K562 (cell line): ENCODE data around the gene RNF187. TPM values are rescaled to one million over a fixed set of nuclear protein-coding genes. Genes with fewer than 3 reads are reported as not detected.

Source experiments
- ARID4B ChIP-seq: sonication (generic); formaldehyde crosslinking; IDR thresholded peaks from 2 replicates; pipeline ENCODE4 v1.8.0; 2022; ENCODE audit warnings: mild to moderate bottlenecking, missing genetic modification reagents
- CBFB ChIP-seq: sonication (generic); formaldehyde crosslinking; IDR thresholded peaks from 2 replicates; pipeline ENCODE4 v1.4.0; 2020; ENCODE audit warnings: mild to moderate bottlenecking, missing genetic modification reagents
- CBX3 ChIP-seq, 2 experiments: IDR thresholded peaks; 1 replicate in 1 of 2; 2 replicates in 1 of 2; pipeline ENCODE4 v1.6.1; 2012; ENCODE audit warnings: inconsistent platforms in 2 of 2, low read length in 2 of 2, borderline replicate concordance in 1 of 2, control low read depth in 1 of 2
- DEAF1 ChIP-seq: fragments of 450-650 bp; formaldehyde crosslinking; IDR thresholded peaks from 2 replicates; pipeline ENCODE4 v1.4.0; 2020; ENCODE audit warnings: mild to moderate bottlenecking, moderate library complexity
- DIDO1 ChIP-seq: fragments of 450-650 bp; IDR thresholded peaks from 2 replicates; pipeline ENCODE4 v1.6.1; 2016; ENCODE audit warnings: low read depth, missing biosample characterization, missing genetic modification characterization
- FOXJ3 ChIP-seq: sonication (generic); formaldehyde crosslinking; IDR thresholded peaks from 2 replicates; pipeline ENCODE4 v1.4.0; 2020; ENCODE audit warnings: mild to moderate bottlenecking, missing genetic modification reagents
- MTA1 ChIP-seq: fragments of 450-650 bp; IDR thresholded peaks from 2 replicates; pipeline ENCODE4 v1.6.1; 2017; ENCODE audit warnings: borderline replicate concordance
- PURB ChIP-seq: sonication (generic); formaldehyde crosslinking; IDR thresholded peaks from 2 replicates; pipeline ENCODE4 v1.9.0; 2021; ENCODE audit warnings: low read depth, mild to moderate bottlenecking, missing genetic modification reagents
- RFX5 ChIP-seq: IDR thresholded peaks from 2 replicates; pipeline ENCODE4 v1.6.1; 2011; ENCODE audit warnings: low read depth, mild to moderate bottlenecking, improper control_type of control experiment, low read length
- RUNX1 ChIP-seq: sonication (generic); IDR thresholded peaks from 2 replicates; pipeline ENCODE4 v1.6.1; 2016; ENCODE audit warnings: antibody characterized with exemption, low read depth
- SMARCE1 ChIP-seq: fragments of 450-650 bp; IDR thresholded peaks from 2 replicates; pipeline ENCODE4 v1.7.1; 2016; ENCODE audit warnings: mild to moderate bottlenecking
- SP2 ChIP-seq: IDR thresholded peaks from 2 replicates; pipeline ENCODE4 v1.6.1; 2011; ENCODE audit warnings: mild to moderate bottlenecking, low read depth, low read length, moderate library complexity; ENCODE audit not compliant: poor library complexity, severe bottlenecking; ENCODE audit errors: extremely low read depth
- SREBF1 ChIP-seq: fragments of 150-350 bp; IDR thresholded peaks from 2 replicates; pipeline ENCODE4 v1.6.1; 2014; ENCODE audit warnings: antibody characterized with exemption, low read depth, low read length, borderline replicate concordance
- USF2 ChIP-seq: sonication (generic); formaldehyde crosslinking; IDR thresholded peaks from 2 replicates; pipeline ENCODE4 v1.5.0; 2020; ENCODE audit warnings: missing genetic modification reagents
- ZBTB43 ChIP-seq: sonication (generic); formaldehyde crosslinking; IDR thresholded peaks from 2 replicates; pipeline ENCODE4 v1.8.0; 2023; ENCODE audit warnings: mild to moderate bottlenecking, missing genetic modification reagents
- ZBTB8A ChIP-seq: fragments of 450-650 bp; IDR thresholded peaks from 2 replicates; pipeline ENCODE4 v1.6.1; 2018; ENCODE audit warnings: mild to moderate bottlenecking, moderate library complexity; ENCODE audit not compliant: partially characterized antibody
- ZNF175 ChIP-seq: fragments of 200-800 bp; sonication (Bioruptor generic); IDR thresholded peaks from 2 replicates; pipeline ENCODE4 v1.6.1; 2016; ENCODE audit warnings: low read depth, mild to moderate bottlenecking, missing genetic modification characterization, missing compliant biosample characterization
- ZNF445 ChIP-seq: fragments of 250-450 bp; sonication (Bioruptor Pico); IDR thresholded peaks from 2 replicates; pipeline ENCODE4 v1.4.0; 2020; ENCODE audit warnings: low read depth, mild to moderate bottlenecking, moderate library complexity
- ZNF584 ChIP-seq: fragments of 200-800 bp; sonication (Bioruptor generic); IDR thresholded peaks from 2 replicates; pipeline ENCODE4 v1.6.1; 2016; ENCODE audit warnings: low read depth, mild to moderate bottlenecking, missing genetic modification characterization, missing compliant biosample characterization
- polyA plus RNA-seq, 8 experiments: library from polyadenylated mRNA; depleted of rRNA in 4 of 8; stranded (reverse) in 5 of 8; unstranded in 3 of 8; fragments of >200 nt; fragmentation: Nextera tagmentation in 2 of 8; fragmentation: Illumina TruSeq in 1 of 8; extraction: Ambion mirVana in 2 of 8; extraction: Trizol in 1 of 8; gene quantifications; 2 replicates each; pipeline versions ENCODE4 v1.2.1 to v1.2.3, GENCODE V29; 2011 to 2014; ENCODE audit warnings: inconsistent platforms in 1 of 8, missing spikeins in 1 of 8
- total RNA-seq, 7 experiments: library from RNA; depleted of rRNA in 6 of 7; stranded (reverse); fragments of >200 nt in 6 of 7; fragmentation: Illumina TruSeq in 2 of 7; extraction: Trizol in 2 of 7; gene quantifications; 2 replicates each; pipeline versions ENCODE4 v1.2.1 to v1.2.3, GENCODE V29; 2011 to 2021; ENCODE audit warnings: low replicate concordance in 1 of 7

RNF187 gene
- total and polyA plus RNA-seq, 9 of the 15 experiments (the other 6 are each of a cell fraction or from before 2014, with no cell fraction given), result 2.3 to 119 (median 41.9) TPM

DNA sequence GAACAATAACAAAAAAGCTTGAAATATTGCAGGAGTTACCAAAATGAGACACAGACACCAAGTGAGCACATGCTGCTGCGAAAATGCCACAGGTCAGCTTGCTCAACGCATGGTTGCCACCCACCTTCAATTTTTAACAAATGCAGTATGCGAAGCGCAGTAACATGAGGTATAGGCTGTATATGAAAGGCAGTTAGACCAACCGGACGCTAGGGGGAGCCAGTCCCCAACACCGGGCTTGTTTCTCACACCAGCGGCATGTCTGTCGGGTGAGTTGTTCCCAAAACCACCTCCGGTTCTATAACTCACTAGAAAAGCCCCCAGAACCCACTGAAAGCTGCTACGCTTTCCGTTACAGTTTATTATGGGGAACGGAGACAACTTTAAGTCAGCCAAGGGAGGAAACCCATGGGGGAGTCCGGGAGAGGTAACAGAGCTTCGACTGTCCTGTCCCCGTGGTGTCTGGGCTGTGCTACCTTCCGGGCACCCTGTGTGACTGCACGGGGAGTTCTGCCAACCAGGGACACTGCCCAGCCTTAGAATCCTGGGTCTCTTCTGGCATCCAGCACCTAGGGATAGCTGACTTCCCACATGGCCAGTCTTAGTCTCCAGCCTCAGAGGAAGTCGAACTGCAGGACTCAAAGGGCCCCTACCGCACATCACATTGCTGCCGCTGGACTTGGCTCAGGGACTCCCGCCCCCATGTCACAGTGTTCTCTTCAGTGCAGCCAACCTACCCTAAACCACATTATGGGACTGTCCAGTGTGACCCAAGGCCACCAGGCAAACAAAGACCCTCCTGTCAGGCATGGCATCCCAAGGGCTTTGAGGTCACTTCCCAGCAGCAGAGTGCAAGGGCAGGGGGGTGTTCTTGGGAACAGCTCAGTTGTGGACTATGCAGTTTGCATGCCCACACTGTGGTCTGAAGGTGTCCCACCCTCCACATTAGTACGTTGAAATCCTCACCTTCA, 14.0 kb downstream of the RNF187 start (continued):
- TF ChIP-seq ZBTB43, result no peak
- no peak for TF ChIP-seq ZNF584
- TF ChIP-seq USF2, result no peak
- TF ChIP-seq ZNF445 (CRISPR knock-in tag), result 0 out of 2 replicates have a peak, but pooled peaks have one; percentile 56
- TF ChIP-seq DIDO1 (tag), result no peak
- no peak for TF ChIP-seq FOXJ3 (CRISPR knock-in tag)
- peak; percentile 84; the same call in 1 of the 2 replicates for TF ChIP-seq CBFB
- TF ChIP-seq SREBF1, result no peak
- no peak for TF ChIP-seq RFX5
- TF ChIP-seq CBX3 (IDR thresholded peaks at IDR 0.05; ENCODE audit: borderline replicate concordance in 1 of 2, low read length in 2 of 2), result no peak; a peak in 1 of 3 replicates
- TF ChIP-seq SP2, result no peak
- no peak for TF ChIP-seq ZNF175 (CRISPR knock-in tag)
- TF ChIP-seq MTA1, result no peak
- TF ChIP-seq PURB, result no peak
- peak; percentile 57; the same call in 1 of the 2 replicates for TF ChIP-seq DEAF1
- TF ChIP-seq RUNX1, result no peak
- no peak for TF ChIP-seq ZBTB8A
- no peak for TF ChIP-seq SMARCE1
- TF ChIP-seq ARID4B (CRISPR knock-in tag), result no peak
